Putamen (tissue), 1 donor: Measurements from ENCODE around the gene MACF1.
"Not testable (repeated sequence)": the region's sequence is repeated elsewhere in the genome, so short reads cannot be mapped to it uniquely, and the experiment has no call there.

Experiments used
- DNase-seq: peaks from one replicate; pipeline ENCODE4 v3.0.0-alpha.2; 2016; ENCODE audit warnings: low spot score

The MACF1 gene

DNA sequence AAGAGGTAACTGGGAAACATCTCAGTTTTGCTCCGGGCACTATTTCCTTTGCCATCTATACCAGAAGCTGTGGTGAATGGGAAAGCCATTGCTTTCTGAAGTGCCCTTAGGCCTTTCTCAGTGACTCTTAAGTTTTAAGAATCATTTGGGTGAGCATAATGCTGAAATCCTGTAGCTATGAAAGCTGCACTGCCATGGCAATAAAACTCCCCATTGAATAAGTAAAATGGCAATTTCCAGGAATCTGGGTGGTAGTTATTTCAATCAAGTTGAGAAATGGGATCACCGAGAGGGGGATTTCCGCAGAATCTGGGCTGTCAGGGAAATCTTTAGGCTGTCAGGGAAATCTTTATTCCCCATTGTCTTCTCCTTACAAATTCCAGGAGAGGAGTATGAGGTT is 26.8 kb upstream of the MACF1 start:
- no peak for DNase-seq

DNA sequence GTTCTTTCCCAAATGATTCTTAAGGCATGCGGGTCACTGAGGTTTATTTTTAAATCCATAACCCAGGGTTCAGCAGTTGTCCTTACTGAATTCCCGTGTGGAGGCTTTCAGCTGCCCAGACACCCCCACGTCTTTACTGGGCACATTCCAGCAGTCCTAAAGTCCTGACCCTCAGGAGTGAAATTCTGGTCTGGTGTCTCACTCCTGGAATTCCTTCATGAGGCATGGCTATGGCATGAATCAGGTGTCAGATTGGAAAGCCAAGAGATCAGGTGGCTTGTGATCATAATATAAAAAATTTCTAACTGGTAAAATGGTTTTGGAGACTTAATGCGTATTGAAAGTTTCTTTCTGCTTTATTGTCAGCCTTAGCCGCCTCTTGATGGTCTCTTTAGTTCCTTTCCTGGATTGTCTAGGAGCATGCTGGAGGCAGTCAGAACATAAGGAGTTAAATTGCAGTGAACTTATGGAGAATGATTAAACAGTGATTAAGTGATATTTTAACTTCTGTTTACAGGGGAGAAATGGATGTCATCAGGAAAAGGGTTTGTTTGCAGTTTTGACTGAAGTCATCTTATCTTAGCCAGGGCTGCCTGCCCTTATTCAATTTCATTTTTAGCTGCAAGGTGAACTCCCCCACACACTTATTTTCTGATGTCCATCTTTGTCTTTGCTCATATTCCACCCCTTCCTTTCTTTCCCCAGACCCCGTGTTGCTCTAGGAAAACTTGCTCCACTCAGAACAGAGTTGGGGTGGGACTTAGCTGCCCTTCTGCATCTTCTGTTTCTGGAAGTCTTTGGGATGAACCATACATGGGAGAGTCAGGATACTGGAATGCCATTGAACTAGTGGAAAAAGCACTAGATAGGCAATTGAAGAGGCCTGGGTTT is 25.7 kb upstream of the MACF1 start:
- DNase-seq: no peak

GRCh38 chr1:39181311-39181710 is 23.2 kb upstream of the MACF1 start:
- DNase-seq: no peak

DNA sequence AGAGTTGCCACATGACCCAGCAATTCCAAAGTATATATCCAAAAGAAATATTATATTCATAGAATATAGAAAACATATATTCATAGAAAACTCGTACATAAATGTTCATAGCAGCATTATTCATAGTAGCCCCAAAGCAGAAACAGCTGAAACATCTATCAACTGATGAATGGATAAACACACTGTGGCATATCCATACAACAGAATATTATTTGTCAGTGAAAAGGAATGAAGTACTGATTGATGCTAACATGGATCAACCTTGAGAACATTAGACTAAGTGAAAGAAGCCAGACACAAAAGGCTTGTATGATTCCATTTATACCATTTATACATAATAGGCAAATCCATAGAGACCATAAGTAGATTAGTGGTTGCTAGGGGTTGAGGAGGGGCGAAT is 21.7 kb upstream of the MACF1 start:
- no peak for DNase-seq

DNA sequence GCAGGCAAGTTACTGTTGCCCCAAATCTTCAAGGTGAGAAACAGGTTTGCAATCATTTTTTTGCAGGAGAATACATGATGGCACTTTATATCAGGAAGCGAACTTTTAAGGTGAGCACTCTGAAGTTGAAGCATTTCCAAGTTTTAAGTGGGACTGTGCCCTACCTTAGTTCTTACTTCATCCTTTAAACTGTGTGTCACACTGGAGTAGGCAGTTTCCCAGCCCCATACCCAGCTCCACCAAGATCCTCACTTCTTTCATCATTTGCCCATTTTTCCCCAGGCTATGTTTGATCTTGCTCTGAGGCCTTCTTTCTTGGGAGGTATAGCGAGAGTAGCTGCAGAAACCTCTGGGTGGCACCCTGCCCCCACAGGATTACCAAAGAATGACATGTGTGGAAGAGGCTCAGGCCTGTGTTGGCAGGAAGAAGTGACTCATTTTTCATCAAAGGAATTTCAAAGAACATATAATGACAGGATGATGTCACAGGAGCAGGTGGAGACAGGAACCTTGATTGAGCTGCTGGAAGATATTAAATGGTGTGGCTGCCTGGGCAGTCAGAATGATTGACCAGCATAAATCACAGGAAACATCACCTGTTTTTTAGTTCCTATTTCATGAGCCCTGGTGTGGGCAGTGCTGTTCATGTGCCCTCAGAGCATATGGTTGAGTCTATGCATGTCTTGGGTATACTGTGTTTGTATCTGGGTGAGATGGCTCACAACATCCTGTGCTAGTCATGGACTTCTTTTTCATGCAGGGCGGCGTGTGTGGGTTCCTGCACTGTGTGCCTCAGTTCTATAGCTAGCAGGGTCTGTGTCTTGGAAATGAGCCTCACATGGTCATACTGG is 20.8 kb upstream of the MACF1 start:
- DNase-seq: peak; percentile 78

DNA sequence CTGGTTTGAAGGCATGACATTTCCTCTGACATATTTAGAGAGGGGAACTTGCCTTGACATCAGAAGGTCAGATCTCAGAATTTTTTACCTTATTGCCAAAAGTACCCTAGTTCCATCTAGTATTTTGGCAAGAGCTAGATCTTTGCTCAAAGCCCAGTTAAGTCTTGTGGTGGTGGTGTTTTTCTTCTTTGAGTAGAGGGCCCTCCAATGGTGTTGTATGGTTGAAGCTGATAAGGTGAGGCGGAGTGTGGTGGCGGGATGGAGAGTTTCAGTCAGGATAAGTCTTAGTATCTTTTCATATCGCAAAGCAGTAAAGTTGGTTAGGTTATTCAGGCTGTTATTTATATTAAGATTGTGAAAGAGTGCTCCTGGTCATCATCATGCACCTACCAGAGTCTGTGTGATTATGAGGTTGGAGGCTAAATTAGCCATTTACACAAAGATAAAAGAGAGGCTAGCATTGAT is 20.1 kb upstream of the MACF1 start:
- no peak for DNase-seq

GRCh38 chr1:39187275-39188046 is 17.0 kb upstream of the MACF1 start:
- DNase-seq: no peak

DNA sequence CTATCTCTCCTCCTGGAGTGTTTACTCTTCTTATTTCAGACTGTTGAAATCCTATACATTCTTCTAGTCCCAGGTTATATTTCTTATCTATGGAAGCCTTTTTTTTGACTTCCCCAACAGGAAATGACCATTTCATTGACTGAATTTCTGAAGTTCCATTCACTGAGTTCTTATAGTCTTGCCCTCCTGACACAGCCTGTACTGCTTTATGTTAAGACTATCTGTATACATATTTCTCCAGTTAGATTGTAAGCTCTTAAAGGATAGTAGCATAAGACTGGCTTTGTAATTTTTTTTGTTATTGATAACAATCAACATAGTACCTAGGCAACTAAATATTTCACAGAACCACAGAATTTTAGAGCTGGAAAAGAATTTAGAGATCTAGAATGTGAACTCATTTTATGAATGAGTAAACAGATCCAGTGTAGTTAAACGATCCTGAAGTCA is 14.9 kb upstream of the MACF1 start:
- DNase-seq: no peak

GRCh38 chr1:39190096-39190495 is 14.4 kb upstream of the MACF1 start:
- no peak for DNase-seq

DNA sequence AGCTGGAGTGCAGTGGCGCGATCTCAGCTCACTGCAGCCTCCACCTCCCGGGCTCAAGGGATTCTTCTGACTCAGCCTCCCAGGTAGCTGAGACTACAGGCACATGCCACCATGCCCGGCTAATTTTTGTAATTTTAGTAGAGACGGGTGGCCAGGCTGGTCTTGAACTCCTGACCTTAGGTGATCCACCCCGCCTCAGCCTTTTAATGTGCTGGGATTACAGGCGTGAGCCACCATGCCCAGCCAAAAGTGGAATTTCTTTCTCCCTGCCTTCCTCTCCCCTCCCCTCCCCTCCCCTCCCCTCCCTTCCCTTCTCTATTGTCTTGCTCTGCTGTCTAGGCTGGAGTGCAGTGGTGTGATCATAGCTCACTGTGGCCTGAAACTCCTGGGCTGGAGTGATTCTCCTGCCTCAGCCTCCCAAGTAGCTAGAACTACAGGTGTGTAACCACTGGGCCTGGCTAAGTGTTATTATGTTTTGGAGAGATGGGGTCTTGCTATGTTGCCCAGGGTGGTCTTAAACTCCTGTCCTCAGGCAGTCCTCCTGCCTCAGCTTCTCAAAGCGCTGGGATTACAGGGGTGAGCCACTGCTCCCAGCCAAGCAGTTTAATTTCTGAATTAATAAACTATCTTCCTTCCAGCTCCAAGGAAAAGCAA is 10.0 kb upstream of the MACF1 start:
- DNase-seq: no peak

GRCh38 chr1:39195166-39196111 is 9.1 kb upstream of the MACF1 start:
- no peak for DNase-seq

DNA sequence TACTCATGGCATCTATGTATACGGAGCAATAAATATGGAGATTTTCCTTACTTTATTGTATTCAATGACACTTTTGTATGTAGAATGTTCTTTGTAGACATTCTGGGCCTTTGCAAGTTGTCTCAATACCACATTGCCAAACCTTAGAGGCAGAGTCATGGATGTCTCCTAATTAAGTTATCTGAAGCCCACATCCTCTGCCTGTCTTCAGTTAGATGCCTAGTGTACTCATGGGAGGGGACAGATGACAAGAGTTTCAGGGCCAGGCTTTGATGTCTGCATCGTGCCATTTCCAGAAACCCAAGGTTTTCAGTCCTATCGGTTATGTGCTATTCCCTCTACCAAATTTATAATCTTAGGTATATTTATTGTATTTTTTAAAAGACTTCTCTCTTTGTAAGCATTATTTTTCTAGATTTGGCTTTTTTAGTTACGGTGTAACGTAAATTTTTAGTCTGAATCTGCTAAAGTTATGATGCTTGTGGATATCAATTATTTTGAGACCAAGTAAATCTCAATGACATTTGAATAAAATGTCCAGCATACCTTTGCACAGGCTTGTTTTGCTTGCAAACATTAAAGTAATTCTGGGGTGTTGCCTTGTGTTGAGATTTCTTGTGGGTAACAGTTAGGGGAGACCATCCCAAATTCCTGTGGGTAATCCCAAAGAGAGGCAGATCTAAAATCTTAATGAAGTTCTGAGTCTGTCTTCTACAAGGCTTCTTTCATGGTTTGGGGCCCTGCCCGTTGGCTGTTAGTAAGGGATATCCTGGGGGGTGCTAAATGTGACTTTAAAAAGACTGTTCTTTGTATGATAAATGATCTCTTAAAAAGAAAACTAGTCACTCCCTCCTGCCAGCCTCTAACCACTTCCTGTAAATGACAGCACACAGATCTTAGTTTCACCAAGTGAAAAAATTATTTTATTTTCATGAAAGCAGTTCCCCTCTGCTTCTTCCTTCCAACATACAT is 8.0 kb upstream of the MACF1 start:
- DNase-seq: no peak

GRCh38 chr1:39199593-39199992 is 4.9 kb upstream of the MACF1 start:
- DNase-seq: peak; percentile 56

GRCh38 chr1:39205102-39205780 is 746 bp downstream of the MACF1 start:
- peak; percentile 34 for DNase-seq

GRCh38 chr1:39205781-39206464 is 1.4 kb downstream of the MACF1 start:
- no peak for DNase-seq

GRCh38 chr1:39208360-39208759 is 3.9 kb downstream of the MACF1 start:
- not testable (repeated sequence) for DNase-seq

- no peak for DNase-seq
Measured at GRCh38 chr1:39210649-39211048, 6.2 kb downstream of the MACF1 start.

GRCh38 chr1:39212499-39212898 is 8.0 kb downstream of the MACF1 start:
- DNase-seq: no peak
